HG02970 (cell line): Measurements from ENCODE around the gene SLC16A9.

Experiments used
- ATAC-seq: cut with Tn5 transposase; IDR thresholded peaks from one replicate; pipeline ENCODE4 v1.9.1; 2021; ENCODE audit warnings: mild to moderate bottlenecking, moderate library complexity, moderate number of reproducible peaks; ENCODE audit not compliant: unreplicated experiment, low FRiP score

Gene SLC16A9

GRCh38 chr10:59720377-59720776 is 10.7 kb upstream of the SLC16A9 start:
- ATAC-seq = no peak

- no peak for ATAC-seq
Measured at GRCh38 chr10:59719374-59719773, 9.7 kb upstream of the SLC16A9 start.

- ATAC-seq = no peak
Measured at GRCh38 chr10:59718257-59718656, 8.6 kb upstream of the SLC16A9 start.

- ATAC-seq = no peak
Measured at GRCh38 chr10:59713196-59713821, 3.7 kb upstream of the SLC16A9 start.

- no peak for ATAC-seq
Measured at GRCh38 chr10:59711871-59712494, 2.3 kb upstream of the SLC16A9 start.

- peak; percentile 34 for ATAC-seq
Measured at GRCh38 chr10:59708816-59709394, 745 bp downstream of the SLC16A9 start.

GRCh38 chr10:59706851-59707797 is 2.5 kb downstream of the SLC16A9 start:
- ATAC-seq = no peak

GRCh38 chr10:59705931-59706330 is 3.7 kb downstream of the SLC16A9 start:
- ATAC-seq = no peak

GRCh38 chr10:59704630-59705029 is 5.0 kb downstream of the SLC16A9 start:
- no peak for ATAC-seq

GRCh38 chr10:59702347-59702746 is 7.3 kb downstream of the SLC16A9 start:
- no peak for ATAC-seq

GRCh38 chr10:59700709-59701108 is 8.9 kb downstream of the SLC16A9 start:
- no peak for ATAC-seq

GRCh38 chr10:59698326-59698725 is 11.3 kb downstream of the SLC16A9 start:
- no peak for ATAC-seq

GRCh38 chr10:59695637-59696036 is 14.0 kb downstream of the SLC16A9 start:
- no peak for ATAC-seq

GRCh38 chr10:59694936-59695335 is 14.7 kb downstream of the SLC16A9 start:
- no peak for ATAC-seq

GRCh38 chr10:59692113-59692512 is 17.5 kb downstream of the SLC16A9 start:
- ATAC-seq = no peak

GRCh38 chr10:59688921-59689351 is 20.7 kb downstream of the SLC16A9 start:
- no peak for ATAC-seq

- ATAC-seq = no peak
Measured at GRCh38 chr10:59687657-59688056, 22.0 kb downstream of the SLC16A9 start.

GRCh38 chr10:59684006-59684405 is 25.6 kb downstream of the SLC16A9 start:
- ATAC-seq = no peak

GRCh38 chr10:59682986-59683937 is 26.4 kb downstream of the SLC16A9 start:
- ATAC-seq = no peak

- no peak for ATAC-seq
Measured at GRCh38 chr10:59680199-59680598, 29.5 kb downstream of the SLC16A9 start.
